ENCODE data around the gene CENPN. TPM values are rescaled to one million over a fixed set of nuclear protein-coding genes. Genes with fewer than 3 reads are reported as not detected.
A peak's percentile ranks its signal among the peaks of the same experiment; 100 is the strongest.

Gene CENPN
- total RNA-seq, 1 donor from 2014 or later, result 63.3 TPM

- no peaks in the 10 kb centered on the region for H3K9me3 Mint-ChIP-seq
- peaks cover 64% of the 10 kb centered on the region for H3K36me3 Mint-ChIP-seq (ENCODE audit: low read depth)
- H3K4me3 Mint-ChIP-seq, result no peak overlapping the region
- H3K4me1 Mint-ChIP-seq, result peaks cover 14% of the 10 kb centered on the region
- DNase-seq, result no peak
- H3K27me3 Mint-ChIP-seq, result no peaks in the 10 kb centered on the region
- H3K27ac Mint-ChIP-seq, result no peak overlapping the region
- intact Hi-C loops (cut with micrococcal nuclease), result no loop called here
These were observed 7.7 kb downstream of the CENPN start for GRCh38 chr16:81014672-81015071.

- Mint-ChIP-seq H3K4me1 (peaks cover 2% of the 10 kb centered on the region), H3K27ac (no peak overlapping the region), H3K4me3 (no peak overlapping the region), H3K27me3 (no peaks in the 10 kb centered on the region), H3K9me3 (no peaks in the 10 kb centered on the region), H3K36me3 (ENCODE audit: low read depth) (peaks cover 69% of the 10 kb centered on the region)
- no peak for DNase-seq
- intact Hi-C loops (cut with micrococcal nuclease), result no loop called here
These were observed 11.5 kb downstream of the CENPN start for GRCh38 chr16:81018496-81018895.

GRCh38 chr16:81026429-81026828 is 19.4 kb downstream of the CENPN start:
- Mint-ChIP-seq H3K36me3 (ENCODE audit: low read depth) (peaks cover 66% of the 10 kb centered on the region), H3K9me3 (peaks cover 3% of the 10 kb centered on the region), H3K27ac (no peak overlapping the region), H3K27me3 (no peaks in the 10 kb centered on the region), H3K4me1 (peaks cover 2% of the 10 kb centered on the region), H3K4me3 (no peak overlapping the region)
- intact Hi-C loops (cut with micrococcal nuclease), result no loop called here
- DNase-seq, result no peak

GRCh38 chr16:81029930-81030604 is 23.1 kb downstream of the CENPN start:
- Mint-ChIP-seq H3K4me3 (no peak overlapping the region), H3K36me3 (ENCODE audit: low read depth) (peaks cover 46% of the 10 kb centered on the region), H3K9me3 (peaks cover 3% of the 10 kb centered on the region), H3K27me3 (no peaks in the 10 kb centered on the region), H3K27ac (peak overlapping the region; percentile 58), H3K4me1 (peaks cover 3% of the 10 kb centered on the region)
- intact Hi-C loops (cut with micrococcal nuclease), result no loop called here
- no peak for DNase-seq

GRCh38 chr16:81035398-81035974 is 28.5 kb downstream of the CENPN start, which contains the start of gene ATMIN:
TSS of gene ATMIN (plus strand) at chr16:81035842. CDS start at chr16:81035871, 29 bp downstream.
- intact Hi-C loops (cut with micrococcal nuclease), result loop anchor here (1.0 kb wide), 4 partner anchors 28 to 703 kb away; partner anchors contain the start of genes C16orf46, CENPN and GCSH
- no peaks in the 10 kb centered on the region for H3K9me3 Mint-ChIP-seq
- peaks cover 20% of the 10 kb centered on the region for H3K4me1 Mint-ChIP-seq
- H3K27me3 Mint-ChIP-seq, result no peaks in the 10 kb centered on the region
- H3K4me3 Mint-ChIP-seq, result peak within 1 kb of the TSS; percentile 88
- peak; percentile 97 for DNase-seq
- H3K27ac Mint-ChIP-seq, result peak within 1 kb of the TSS; percentile 69
- H3K36me3 Mint-ChIP-seq (ENCODE audit: low read depth), result peaks cover 25% of the 10 kb centered on the region

GRCh38 chr16:81035975-81036750 is 29.1 kb downstream of the CENPN start:
- peak; percentile 79 for DNase-seq
- peak overlapping the region; percentile 69 for H3K27ac Mint-ChIP-seq
- peaks cover 29% of the 10 kb centered on the region for H3K36me3 Mint-ChIP-seq (ENCODE audit: low read depth)
- H3K27me3 Mint-ChIP-seq, result no peaks in the 10 kb centered on the region
- H3K4me3 Mint-ChIP-seq, result peak overlapping the region; percentile 88
- peaks cover 22% of the 10 kb centered on the region for H3K4me1 Mint-ChIP-seq
- intact Hi-C loops (cut with micrococcal nuclease), result loop anchor here (1.0 kb wide), 4 partner anchors 29 to 702 kb away; partner anchors contain the start of genes C16orf46, CENPN and GCSH
- H3K9me3 Mint-ChIP-seq, result no peaks in the 10 kb centered on the region

- intact Hi-C loops (cut with micrococcal nuclease), result no loop called here
- H3K4me3 Mint-ChIP-seq, result peak overlapping the region; percentile 88
- no peaks in the 10 kb centered on the region for H3K9me3 Mint-ChIP-seq
- H3K4me1 Mint-ChIP-seq, result peaks cover 22% of the 10 kb centered on the region
- no peak for DNase-seq
- peaks cover 30% of the 10 kb centered on the region for H3K36me3 Mint-ChIP-seq (ENCODE audit: low read depth)
- H3K27me3 Mint-ChIP-seq, result no peaks in the 10 kb centered on the region
- H3K27ac Mint-ChIP-seq, result peak overlapping the region; percentile 69
These were observed 29.8 kb downstream of the CENPN start for GRCh38 chr16:81036751-81037350.

- Mint-ChIP-seq H3K27ac (no peak overlapping the region), H3K27me3 (no peaks in the 10 kb centered on the region), H3K4me3 (no peak overlapping the region), H3K4me1 (peaks cover 20% of the 10 kb centered on the region), H3K9me3 (no peaks in the 10 kb centered on the region), H3K36me3 (ENCODE audit: low read depth) (peaks cover 57% of the 10 kb centered on the region)
- DNase-seq, result no peak
- intact Hi-C loops (cut with micrococcal nuclease), result no loop called here
These were observed 33.1 kb downstream of the CENPN start for GRCh38 chr16:81040131-81040530.

- Mint-ChIP-seq H3K4me1 (peaks cover 17% of the 10 kb centered on the region), H3K9me3 (no peaks in the 10 kb centered on the region), H3K27me3 (no peaks in the 10 kb centered on the region), H3K4me3 (no peak overlapping the region), H3K36me3 (ENCODE audit: low read depth) (peaks cover 62% of the 10 kb centered on the region), H3K27ac (no peak overlapping the region)
- intact Hi-C loops (cut with micrococcal nuclease), result no loop called here
- DNase-seq, result no peak
These were observed 33.8 kb downstream of the CENPN start for GRCh38 chr16:81040842-81041241.

- Mint-ChIP-seq H3K27me3 (no peaks in the 10 kb centered on the region), H3K27ac (no peak overlapping the region), H3K9me3 (no peaks in the 10 kb centered on the region), H3K4me3 (no peak overlapping the region), H3K4me1 (peaks cover 14% of the 10 kb centered on the region), H3K36me3 (ENCODE audit: low read depth) (peaks cover 64% of the 10 kb centered on the region)
- no peak for DNase-seq
- intact Hi-C loops (cut with micrococcal nuclease), result no loop called here
These were observed 34.7 kb downstream of the CENPN start for GRCh38 chr16:81041696-81042095.

- Mint-ChIP-seq H3K27me3 (no peaks in the 10 kb centered on the region), H3K4me3 (no peak overlapping the region), H3K4me1 (peaks cover 5% of the 10 kb centered on the region), H3K27ac (no peak overlapping the region), H3K36me3 (ENCODE audit: low read depth) (peaks cover 63% of the 10 kb centered on the region), H3K9me3 (peaks cover 3% of the 10 kb centered on the region)
- DNase-seq, result no peak
- intact Hi-C loops (cut with micrococcal nuclease), result no loop called here
These were observed 35.8 kb downstream of the CENPN start for GRCh38 chr16:81042821-81043220.

- peaks cover 19% of the 10 kb centered on the region for H3K9me3 Mint-ChIP-seq
- H3K27ac Mint-ChIP-seq, result no peak overlapping the region
- H3K36me3 Mint-ChIP-seq (ENCODE audit: low read depth), result peaks cover 4% of the 10 kb centered on the region
- no peaks in the 10 kb centered on the region for H3K4me1 Mint-ChIP-seq
- H3K27me3 Mint-ChIP-seq, result peaks cover 2% of the 10 kb centered on the region
- intact Hi-C loops (cut with micrococcal nuclease), result no loop called here
- no peak for DNase-seq
- no peak overlapping the region for H3K4me3 Mint-ChIP-seq
These were observed 46.7 kb downstream of the CENPN start for GRCh38 chr16:81053761-81054160.

GRCh38 chr16:81060576-81061306 is 53.7 kb downstream of the CENPN start:
- Mint-ChIP-seq H3K27me3 (no peaks in the 10 kb centered on the region), H3K9me3 (no peaks in the 10 kb centered on the region), H3K4me1 (no peaks in the 10 kb centered on the region), H3K4me3 (no peak overlapping the region), H3K36me3 (ENCODE audit: low read depth) (no peaks in the 10 kb centered on the region), H3K27ac (peak overlapping the region; percentile 29)
- intact Hi-C loops (cut with micrococcal nuclease), result no loop called here
- no peak for DNase-seq
